ENCODE measurements around the gene EMP2. TPM values are rescaled to one million over a fixed set of nuclear protein-coding genes. Genes with fewer than 3 reads are reported as not detected.

The EMP2 gene
- total RNA-seq, 1 experiment from 2014 or later, result 14.4 TPM

DNA sequence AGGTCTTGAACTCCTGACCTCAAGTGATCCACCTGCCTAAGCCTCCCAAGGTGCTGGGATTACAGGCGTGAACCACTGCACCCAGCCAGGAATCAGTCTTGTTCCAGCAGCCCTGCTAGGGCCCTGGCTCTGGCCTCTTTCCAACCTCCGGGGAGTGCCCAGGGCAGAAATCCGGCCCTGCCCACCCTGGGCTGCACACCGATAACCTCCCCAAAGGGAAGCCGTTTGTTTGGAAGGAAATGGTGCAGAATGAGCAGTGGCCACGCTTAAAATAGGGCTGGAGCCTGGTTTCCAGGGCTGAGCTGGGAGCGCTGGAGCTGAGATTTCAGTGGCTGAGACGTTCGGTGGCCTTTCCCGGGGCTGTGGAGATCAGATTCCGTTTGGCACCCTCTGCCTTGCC lies 17.8 kb upstream of the EMP2 start:
- H4K20me1 ChIP-seq (ENCODE audit: control insufficient read depth, insufficient read depth, insufficient read length), result no peaks in the 10 kb centered on the region
- no peak overlapping the region for H3K18ac ChIP-seq (ENCODE audit: insufficient read length, low read depth, low read length)
- H3K27ac ChIP-seq (ENCODE audit: insufficient read length, low read depth, low read length), result no peak overlapping the region
- no peaks in the 10 kb centered on the region for H3K79me1 ChIP-seq (ENCODE audit: insufficient read depth, low read depth, low read length, poor library complexity, severe bottlenecking)
- no peaks in the 10 kb centered on the region for H3K9me3 Mint-ChIP-seq
- no peak overlapping the region for H3K23ac ChIP-seq (ENCODE audit: insufficient read length, low read depth, low read length)
- H3K9ac ChIP-seq (ENCODE audit: extremely low read depth, insufficient read length, low read length), result no peak overlapping the region
- no peak overlapping the region for H2AFZ ChIP-seq (ENCODE audit: low read length)
- H3K4ac ChIP-seq (ENCODE audit: low read depth, low read length), result no peak overlapping the region
- no peak overlapping the region for H3K4me2 ChIP-seq (ENCODE audit: insufficient read depth, insufficient read length, low read length)
- no peak overlapping the region for H2BK12ac ChIP-seq (ENCODE audit: insufficient read length, low read depth, low read length)
- H3K27me3 ChIP-seq (ENCODE audit: insufficient read depth, low read length), result no peaks in the 10 kb centered on the region
- H2BK5ac ChIP-seq (ENCODE audit: insufficient read length, low read length), result no peak overlapping the region
- WGBS (ENCODE audit: extremely low coverage, insufficient read length, low lambda C conversion rate), result no CpG with 5 or more reads among the region's 11 CpGs
- H3K27ac Mint-ChIP-seq, result no peak overlapping the region
- no peaks in the 10 kb centered on the region; the same call in 1 of the 2 replicates for H3K27me3 Mint-ChIP-seq (ENCODE audit: low read depth)
- no peak overlapping the region for H4K8ac ChIP-seq (replicated peaks; ENCODE audit: insufficient read length, low read depth, low read length)
- TF ChIP-seq, protein P1, sequence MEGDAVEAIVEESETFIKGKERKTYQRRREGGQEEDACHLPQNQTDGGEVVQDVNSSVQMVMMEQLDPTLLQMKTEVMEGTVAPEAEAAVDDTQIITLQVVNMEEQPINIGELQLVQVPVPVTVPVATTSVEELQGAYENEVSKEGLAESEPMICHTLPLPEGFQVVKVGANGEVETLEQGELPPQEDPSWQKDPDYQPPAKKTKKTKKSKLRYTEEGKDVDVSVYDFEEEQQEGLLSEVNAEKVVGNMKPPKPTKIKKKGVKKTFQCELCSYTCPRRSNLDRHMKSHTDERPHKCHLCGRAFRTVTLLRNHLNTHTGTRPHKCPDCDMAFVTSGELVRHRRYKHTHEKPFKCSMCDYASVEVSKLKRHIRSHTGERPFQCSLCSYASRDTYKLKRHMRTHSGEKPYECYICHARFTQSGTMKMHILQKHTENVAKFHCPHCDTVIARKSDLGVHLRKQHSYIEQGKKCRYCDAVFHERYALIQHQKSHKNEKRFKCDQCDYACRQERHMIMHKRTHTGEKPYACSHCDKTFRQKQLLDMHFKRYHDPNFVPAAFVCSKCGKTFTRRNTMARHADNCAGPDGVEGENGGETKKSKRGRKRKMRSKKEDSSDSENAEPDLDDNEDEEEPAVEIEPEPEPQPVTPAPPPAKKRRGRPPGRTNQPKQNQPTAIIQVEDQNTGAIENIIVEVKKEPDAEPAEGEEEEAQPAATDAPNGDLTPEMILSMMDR (conservative IDR thresholded peaks at IDR 0.05), result no peak
- no peak overlapping the region for H3K14ac ChIP-seq (ENCODE audit: insufficient read depth, low read length)
- no peak overlapping the region for H4K5ac ChIP-seq (ENCODE audit: insufficient read length, low read depth, low read length)
- no peak overlapping the region for H3K4me3 Mint-ChIP-seq
- H2BK120ac ChIP-seq (ENCODE audit: low read depth, low read length, poor library complexity, severe bottlenecking), result no peak overlapping the region
- no peaks in the 10 kb centered on the region for H3K9me3 ChIP-seq (ENCODE audit: control insufficient read depth, low read depth, low read length)
- no peaks in the 10 kb centered on the region; the same call in 1 of the 2 replicates for H3K4me1 ChIP-seq (ENCODE audit: insufficient read depth, low read length)
- peaks cover 4 to 16% of the 10 kb centered on the region in 2 experiments; a peak in 3 of 4 replicates for H3K4me1 Mint-ChIP-seq
- no peak overlapping the region for H2AK5ac ChIP-seq (ENCODE audit: insufficient read length, low read length)
- H2BK15ac ChIP-seq (ENCODE audit: low read depth, low read length), result no peak overlapping the region
- no peaks in the 10 kb centered on the region for H3K79me2 ChIP-seq (ENCODE audit: insufficient read depth, low read length)
- no peak overlapping the region for H4K91ac ChIP-seq (ENCODE audit: insufficient read length, low read depth, low read length)
- no peak overlapping the region for H2BK20ac ChIP-seq (ENCODE audit: low read depth, low read length, poor library complexity, severe bottlenecking)
- no peak overlapping the region for H3T11ph ChIP-seq (ENCODE audit: low read length)
- no peak overlapping the region for H3K56ac ChIP-seq (ENCODE audit: insufficient read length, low read depth, low read length)
- no peaks in the 10 kb centered on the region for H3K23me2 ChIP-seq (ENCODE audit: insufficient read length, low read depth, low read length, poor library complexity, severe bottlenecking)
- no peak for DNase-seq
- H3K36me3 Mint-ChIP-seq (ENCODE audit: insufficient read depth in 1 of 3, low read depth in 3 of 3), result no peaks in the 10 kb centered on the region

Measured in H9 (cell line).